HG03520 (cell line): Measurements from ENCODE around the gene HOXB8.

Experiments
- ATAC-seq: cut with Tn5 transposase; IDR thresholded peaks from one replicate; pipeline ENCODE4 v1.9.1; 2021; ENCODE audit warnings: mild to moderate bottlenecking, moderate library complexity; ENCODE audit not compliant: unreplicated experiment

HOXB8 gene

DNA sequence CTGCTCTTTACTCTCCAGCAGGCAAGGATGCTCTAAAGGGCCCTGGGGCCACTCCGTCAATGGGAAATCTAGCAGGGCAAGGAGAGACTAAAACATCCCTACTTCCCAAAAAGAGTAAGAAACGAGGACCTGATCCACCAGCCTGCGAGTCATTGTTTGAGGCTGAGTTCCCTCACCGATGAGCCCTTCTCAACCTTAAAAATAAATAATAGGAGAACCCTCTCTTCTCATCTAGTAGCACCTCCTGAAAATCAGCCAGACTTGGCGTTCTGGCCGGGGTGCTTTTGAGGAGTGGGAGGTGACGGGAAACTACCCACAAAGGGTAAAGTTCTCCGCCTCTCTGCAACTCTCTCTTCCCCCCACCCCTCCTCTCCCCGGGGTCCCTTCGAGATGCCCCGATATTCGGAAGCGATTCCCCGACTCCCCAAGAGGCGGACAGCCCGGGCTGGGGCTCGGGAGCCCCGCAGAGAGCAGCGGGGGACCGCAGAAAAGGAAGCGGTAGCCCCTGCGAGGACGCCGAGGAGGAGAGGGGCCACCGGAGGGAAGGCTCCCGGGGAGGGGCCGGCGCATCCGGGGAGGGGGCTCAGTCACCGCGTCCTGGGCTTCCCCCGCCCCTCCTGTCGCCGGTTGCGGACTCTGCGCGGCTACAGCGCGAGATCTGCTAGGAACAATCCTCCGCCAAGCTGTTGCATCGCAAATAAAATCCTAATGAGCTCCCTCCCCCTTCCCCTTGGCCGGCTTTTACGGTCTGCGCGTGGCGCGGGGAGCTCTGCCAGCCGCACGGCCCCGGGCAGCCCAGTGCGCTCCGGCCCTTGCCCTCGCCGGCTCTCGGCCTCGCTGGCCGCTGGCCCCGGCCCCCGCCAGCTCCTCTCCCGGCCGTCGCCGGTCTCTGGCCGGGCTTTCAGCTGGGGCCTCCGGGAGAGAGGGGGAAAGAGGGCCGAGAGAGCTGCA lies 9.7 kb upstream of the HOXB8 start:
- no peak for ATAC-seq

DNA sequence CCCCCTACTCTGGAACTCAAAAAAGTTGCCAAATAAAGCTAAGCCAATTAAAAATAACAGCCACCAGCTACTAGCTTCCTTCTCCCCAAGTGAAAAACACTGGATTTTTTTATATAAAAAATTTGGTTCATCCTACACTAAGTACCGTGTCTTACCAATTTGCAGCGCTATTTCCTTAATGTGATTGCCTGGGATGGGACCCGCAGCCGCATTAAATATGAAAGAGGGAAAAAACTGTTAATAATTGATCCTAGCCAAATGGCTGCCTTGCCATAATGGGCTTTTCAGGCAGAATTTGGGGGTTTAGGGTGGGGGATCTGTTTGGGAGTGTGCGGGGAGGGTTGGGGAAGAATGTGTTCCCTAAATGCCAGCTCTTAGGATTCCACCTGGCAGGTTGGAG lies 9.0 kb upstream of the HOXB8 start:
- no peak for ATAC-seq

DNA sequence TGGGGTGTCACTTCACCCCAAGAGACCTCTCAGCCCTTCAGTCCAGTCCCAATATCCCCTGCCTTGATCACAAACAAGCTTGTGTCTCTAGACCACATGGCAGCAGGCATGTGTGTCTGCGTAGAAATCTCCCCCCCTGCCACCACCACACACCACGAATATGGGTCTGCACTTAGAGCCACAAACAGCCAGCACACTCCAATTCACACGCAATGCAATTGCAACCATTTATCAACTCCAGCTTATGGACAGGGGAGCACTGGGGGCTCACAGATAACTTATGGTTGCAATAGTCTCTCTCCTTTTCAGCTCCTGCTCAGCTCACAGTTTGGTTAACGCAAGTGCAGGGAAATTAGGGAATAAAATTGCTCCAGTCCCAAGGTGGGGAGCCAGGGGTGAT lies 8.5 kb upstream of the HOXB8 start:
- no peak for ATAC-seq

DNA sequence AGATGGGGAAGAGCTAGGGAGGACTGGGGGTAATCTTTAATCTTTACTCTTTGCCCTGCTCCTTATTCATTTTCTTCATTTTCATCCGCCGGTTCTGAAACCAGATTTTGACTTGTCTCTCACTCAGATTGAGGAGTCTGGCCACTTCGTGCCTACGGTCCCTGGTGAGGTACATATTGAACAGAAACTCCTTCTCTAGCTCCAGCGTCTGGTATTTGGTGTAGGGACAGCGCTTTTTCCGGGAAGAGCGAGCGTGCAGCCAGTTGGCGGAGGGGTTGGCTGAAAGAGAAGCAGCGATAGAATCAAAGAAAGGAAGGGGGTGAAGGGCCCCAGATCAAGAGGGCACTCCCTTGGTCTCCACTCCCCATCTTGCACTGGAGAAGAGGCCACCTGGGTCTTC lies 7.8 kb upstream of the HOXB8 start:
- ATAC-seq: no peak

DNA sequence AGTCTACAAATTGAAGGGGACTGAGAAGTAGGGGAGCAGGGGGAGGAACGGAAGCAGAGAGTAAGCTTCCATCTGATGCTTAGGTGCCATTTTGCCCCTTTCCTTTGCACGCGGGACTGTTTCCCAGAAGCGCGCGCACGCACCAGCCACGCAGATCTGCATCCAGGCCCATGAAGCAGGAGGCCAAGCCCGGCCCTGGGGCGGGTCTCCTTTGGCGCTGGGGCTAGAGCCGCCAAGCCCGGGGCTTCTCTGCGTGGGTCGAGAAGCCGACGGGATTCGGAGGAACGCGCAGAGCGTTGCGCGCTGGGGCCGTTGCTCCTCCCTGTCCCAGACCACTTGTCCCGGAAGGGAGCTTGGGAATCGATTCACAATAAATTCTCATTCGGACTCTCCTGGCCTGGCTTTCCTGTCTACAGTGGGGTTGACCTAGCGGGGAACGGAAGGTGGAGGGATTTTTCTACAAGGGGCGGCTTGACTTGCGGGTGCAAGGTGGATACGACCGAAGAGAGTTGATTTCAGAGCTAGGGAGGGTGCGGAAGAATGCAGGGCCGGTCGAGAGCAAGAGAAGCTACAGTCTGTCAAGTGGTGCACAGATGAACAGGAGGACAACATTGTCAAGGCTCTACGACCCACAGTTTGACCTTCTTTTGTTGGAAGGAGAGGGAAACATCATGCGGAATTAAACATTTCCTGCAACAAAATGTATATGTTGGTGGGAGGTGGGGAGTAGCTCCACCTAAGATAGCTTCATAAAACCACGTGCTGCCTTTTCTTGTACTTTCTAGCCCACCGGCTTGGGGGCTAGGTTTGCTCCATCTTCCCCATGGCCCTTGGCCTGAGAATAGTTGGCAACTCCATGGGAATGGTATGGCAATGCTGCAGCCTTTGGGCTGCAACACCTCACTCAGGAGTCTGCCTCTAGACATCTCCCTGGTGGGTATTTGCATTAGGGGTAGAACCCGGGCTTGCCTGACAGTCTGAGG lies 6.6 kb upstream of the HOXB8 start:
- no peak for ATAC-seq

DNA sequence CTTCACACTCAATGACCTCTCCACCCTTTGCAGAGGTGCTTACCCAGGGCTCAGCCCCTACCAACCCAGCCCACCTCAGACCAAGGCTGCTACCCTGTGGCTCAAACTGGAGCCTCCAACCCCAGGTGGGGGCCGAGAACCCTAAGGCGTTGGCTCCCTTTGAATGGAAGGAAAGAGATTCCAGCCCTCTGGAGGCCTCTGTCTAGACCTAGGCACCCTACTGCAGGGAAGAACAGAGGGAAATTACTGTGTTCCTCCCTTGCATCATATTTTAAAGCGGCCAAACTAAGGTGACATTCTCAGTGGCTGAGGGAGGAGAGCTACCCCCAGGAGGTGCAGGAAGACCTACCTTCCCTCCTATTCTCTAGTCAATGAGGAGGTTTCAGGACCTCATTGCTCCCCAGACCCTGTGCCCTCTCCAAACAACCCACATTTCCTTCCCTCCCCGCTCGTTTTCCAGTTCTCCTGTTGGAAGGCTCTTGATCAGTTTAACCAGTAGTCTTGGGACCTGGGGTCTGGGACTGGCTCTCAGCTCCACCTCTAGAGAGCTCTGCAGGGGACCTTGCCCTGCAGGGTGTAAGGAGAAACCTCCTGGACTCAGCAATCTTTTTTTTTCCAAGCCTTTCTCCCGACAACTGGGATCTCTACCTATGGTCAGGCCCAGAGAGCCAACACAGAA lies 5.5 kb upstream of the HOXB8 start:
- no peak for ATAC-seq

DNA sequence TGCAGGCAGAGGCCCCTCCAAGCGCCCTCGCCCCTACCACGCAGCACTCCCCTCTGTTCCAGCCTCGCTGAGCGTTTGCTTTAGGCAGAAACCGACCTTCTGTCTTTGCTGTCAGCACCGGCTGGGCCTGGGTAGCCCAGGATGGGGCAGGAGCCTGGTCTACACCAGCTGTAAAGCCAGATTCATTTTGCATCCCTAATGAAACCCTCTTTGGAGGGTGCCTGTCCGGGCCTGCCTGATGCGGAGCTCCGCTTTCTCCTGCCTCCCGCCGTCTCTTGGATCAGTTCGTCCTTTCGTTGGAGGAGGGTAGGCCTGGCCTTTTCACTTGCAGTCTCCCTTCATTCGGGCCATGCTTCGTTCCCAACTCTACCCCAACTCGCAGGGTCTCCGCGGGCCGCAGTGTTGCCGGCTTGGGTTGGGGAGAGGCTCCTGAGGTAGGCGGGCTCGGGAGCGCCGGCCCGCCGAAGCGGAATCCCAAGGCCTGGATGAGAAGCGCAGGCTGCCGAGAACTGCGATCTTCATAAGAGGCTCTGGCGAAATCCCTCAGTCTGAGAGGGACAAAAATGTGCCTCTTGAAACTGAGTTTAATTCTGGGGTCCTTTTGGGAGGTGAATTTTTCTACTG lies 4.8 kb upstream of the HOXB8 start:
- ATAC-seq: no peak

DNA sequence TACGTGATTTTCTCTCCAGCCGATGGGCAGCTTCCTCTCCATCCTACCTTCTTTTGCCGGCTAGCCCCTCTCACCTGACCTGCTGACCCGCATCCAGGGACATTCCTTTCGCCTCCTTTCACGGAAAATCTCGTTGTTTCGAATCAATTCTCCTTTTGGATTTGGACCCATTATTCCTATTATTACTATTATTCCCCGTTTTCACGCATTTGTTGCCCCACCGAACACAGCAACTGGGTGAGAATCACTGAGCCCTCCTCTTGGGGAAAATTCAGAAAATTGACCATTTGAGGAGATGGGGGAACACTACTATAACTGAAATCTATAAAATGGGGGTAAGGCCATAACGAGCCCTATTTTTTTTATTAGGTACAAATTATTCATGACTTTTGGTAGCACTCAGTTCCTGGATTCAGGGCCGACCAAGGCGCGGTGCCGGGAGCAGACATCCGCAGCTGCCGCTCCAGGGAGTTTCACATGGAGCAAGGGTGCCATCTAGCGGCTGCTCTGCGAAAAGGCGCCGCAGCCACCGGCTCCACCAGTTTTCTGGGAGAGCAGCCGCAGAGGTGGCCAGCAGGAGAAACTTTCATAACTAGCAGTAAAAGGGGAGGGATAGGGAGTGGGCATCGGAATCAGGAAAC lies 3.3 kb upstream of the HOXB8 start:
- ATAC-seq: no peak

DNA sequence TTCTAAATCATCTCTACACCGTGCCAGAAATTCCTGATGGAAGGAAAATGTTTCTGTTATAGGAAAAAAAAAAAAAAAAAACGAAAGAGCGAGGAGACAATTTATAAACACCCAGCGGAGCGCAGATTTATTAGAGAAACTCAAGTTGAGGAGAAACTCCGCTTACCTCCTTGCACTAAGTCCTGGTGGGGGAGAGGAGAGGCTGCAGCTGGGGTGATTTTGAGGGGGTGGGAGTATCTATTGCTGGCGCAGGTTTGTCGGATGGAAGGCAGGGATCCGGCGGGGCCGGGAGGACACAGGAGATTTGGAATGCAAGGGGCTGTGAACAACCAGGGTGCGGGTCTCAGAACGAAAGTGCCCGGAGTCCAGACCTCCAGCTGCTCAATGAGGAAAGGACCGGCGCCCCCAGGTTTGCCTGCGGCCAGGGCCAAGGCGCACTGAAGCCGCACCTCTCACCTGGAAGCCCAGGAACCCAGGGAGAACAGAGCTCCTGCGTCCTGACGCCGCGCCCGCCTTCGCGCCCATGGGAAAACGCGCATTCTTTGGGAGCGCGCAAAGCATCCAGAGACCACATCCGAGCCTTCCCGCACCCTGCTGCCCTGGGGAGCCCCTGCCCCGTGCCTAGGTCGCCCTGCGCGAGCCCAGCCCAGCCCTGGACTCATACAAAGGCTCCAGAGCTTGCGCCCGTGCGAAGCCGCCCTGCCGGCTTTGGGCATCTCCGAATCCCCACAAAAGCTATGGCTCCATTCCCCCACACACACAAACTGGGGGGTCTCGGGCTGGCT lies 2.6 kb upstream of the HOXB8 start:
- ATAC-seq: no peak

DNA sequence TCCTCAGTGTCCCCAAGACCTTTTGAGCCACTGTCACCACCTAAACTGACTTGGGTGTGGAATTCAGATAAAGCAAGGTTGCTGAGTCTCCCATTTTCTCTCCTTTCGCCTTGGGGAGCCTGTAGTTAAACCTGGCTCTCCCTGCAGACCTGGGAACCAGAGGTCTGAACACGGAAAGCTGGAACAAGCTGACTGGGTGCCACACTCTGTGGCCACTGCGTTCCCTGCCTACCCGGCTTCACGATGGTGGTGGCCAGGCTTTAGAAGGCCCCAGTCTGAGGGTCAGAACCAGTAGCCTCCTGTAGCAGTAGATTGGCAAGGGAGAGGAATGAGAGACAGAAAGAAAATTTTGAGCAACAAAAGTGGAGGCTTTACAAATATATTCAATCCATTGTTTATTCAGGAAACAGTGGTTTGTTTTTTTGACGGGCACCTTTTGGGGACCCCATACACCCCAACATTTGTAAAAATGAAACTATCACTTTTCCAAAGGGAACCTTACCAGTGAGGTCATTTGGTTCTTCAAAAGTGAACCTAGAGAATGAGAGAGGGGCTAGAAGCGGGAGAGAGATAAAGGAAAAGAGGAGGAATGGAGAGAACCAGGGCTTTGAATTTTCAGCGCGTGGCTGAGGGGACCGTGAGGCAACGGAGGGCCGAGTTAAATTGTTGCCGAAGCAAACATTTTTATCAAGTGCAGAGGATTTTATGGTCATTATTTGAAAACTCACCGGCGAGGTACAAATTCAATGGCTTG lies 1.8 kb upstream of the HOXB8 start:
- ATAC-seq: no peak

DNA sequence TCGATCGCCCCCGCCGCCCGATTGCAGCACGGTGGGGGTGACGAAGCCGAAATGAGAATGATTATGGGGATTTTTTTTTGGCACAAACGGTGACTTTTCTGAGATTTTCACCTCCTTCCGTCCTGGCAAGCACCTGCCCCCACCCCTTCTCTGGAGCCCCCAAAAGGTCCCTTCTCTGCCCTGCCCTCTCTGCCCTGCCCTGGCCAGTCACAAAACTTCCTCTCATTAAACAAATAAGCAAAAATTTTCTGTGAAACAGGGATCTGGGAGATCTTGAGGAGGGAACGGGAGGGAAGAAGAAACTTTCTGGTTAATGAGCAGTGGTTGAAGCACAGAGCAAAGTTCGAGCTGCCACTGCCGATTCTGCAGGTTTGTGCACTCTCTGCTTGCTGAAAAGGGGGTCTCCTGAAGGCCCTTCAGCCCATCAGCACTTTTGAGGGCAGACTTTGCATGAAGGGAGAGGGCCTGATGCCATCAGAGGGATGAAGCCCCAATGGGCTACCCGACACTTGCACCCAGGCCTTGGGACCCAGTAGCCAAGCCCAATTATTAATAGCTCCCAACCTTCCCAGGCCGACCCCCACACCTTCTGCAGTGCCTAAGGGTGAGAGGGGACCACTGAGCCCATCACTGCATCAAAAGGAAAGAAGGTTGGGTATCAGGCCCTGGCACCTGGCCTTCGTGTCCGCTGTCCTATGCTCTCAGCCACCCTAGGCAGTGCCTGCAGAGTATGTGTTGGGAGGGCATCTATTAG lies 1.0 kb upstream of the HOXB8 start:
- no peak for ATAC-seq

DNA sequence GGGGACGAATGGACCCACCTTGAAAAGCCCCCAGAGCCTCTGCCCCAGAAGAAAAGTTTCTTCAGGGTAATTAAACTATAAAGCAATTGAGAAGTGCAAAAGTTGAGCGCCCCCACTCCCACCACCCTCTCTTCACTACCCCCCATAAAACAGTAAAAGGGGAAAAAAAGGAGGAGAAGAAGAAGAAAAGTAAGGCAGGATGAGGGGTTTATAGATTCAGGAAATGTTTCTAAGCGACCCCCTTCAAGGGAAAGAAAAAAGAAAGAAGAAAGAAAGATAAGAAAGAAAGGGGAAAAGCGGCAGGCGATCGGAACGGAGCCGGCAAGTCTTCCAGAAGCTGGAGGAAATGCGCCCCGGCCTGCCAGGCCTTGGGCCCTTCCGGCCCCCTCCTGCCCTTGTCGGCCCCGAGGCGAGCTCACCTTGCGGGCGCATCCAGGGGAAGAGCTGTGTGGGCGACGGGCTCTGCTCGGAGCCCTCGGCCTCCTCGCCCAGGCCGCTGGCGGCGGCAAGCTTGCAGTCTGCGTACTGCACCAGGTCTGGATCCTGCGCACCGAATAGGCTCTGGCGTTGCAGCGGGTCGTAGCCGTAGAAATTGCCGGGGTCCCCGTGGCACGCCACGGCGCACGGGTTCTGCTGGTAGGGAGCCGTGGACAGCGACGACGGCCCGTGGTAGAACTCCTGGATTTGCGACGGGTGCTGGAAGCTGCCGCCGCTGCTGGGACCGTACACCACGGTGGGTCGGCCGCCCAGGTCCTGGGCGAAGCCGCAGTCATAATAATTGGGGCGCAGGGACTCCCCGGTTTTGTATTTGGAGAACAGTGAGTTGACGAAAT lies 1.0 kb downstream of the HOXB8 start:
- ATAC-seq: no peak

DNA sequence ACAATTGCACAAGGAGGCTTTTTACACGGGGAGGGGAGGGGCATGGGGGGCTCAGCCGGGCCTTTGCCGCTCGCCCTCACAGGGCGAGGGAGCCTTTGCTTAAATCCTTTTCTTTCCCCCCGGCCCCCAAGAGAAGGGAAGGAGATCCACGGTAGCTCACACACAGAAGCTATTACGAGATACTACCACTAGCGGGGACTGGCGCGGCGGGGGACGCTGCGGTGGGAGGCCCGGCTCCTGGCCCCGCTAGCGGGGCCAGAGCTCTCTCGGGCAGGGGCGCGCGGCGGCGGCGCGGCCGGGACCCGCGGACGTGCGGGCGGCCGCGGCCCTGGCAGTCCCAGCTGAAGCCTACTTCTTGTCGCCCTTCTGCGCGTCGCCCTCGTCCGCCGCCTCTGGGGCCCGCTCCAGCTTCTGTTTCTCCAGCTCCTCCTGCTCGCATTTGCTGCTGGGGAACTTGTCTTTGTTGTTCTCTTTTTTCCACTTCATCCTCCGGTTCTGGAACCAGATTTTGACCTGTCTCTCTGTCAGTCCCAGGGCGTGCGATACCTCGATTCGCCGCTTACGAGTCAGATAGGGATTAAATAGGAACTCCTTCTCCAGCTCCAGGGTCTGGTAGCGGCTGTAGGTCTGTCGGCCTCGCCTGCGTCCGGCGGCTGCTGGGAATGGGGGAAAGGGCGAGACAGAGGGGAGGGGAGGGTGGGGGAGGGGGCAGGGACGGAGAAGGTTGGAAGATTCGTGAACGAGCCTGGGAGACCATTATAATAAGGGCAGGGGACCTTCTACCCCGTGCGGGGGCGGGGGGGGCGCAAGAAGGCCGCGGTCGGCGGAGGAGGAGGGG lies 2.0 kb downstream of the HOXB8 start:
- no peak for ATAC-seq

DNA sequence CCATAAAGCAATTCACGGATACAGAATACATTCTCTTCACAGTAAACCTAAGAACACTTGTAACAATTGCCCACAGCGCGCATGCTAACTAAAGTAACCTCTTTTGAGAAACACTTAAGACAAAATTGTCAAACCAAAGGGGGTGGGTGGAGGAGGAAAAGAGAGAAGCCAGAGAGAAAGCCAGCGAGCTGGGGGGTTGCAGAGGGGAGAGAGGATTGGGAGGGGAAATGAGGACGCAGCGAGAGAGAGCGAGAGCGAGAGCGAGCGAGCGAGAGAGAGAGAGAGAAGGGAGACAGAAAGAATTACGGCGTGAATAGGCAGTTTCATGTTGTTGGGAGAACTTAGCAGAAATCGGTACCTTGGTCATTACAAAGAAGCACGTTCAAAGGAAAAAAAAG lies 2.6 kb downstream of the HOXB8 start:
- ATAC-seq: no peak

DNA sequence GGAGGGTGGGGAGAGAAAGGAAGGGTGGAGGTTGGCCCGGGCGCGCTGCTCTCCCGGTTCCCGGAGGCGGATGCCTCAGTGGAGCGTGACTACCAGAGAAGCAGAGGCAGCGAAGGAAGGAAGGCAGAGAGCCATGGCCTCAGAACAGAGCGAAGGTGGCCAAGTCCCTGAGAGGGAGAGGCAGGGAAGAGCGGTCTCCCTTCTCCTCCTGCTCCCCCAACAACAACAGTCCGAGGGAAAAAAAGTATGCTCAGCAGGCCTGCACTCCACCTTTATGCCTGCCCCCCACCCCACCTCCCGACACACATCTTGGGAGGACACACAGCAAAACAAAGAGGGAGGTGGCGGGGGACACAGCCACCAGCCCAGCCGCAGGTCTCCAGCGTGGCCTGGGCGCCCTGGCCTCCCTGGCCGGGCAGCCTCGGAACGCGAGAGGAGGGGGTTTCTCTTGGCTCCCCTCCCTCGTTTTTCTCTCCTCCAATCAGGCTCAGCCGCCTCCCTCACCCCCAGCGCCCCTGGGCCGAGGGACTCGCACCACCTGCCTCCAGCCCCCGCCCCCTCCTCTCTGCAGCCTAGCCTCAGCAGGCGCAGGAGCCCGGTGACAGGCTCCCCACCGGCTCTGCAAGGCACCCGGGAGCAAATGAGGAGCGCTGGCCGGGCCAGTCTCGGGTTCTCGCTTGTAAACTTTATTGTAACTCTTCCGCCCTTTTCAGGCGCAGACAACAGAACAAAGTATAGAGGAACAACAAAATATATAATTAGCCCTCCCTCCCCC lies 3.2 kb downstream of the HOXB8 start:
- no peak for ATAC-seq
